Sigmoid colon (tissue), 4 donors: ENCODE data around the gene KCNIP1.

Experiments
- CTCF ChIP-seq, 4 experiments: fragments of 450-650 bp in 3 of 4; fragments of 200-600 bp in 1 of 4; IDR thresholded peaks; one replicate each; pipeline ENCODE4 v1.5.1; 2016 to 2019; ENCODE audit warnings: antibody characterized with exemption in 4 of 4, mild to moderate bottlenecking in 3 of 4, moderate library complexity in 2 of 4
- POLR2A ChIP-seq, 2 donors: fragments of 450-650 bp; IDR thresholded peaks; one replicate each; pipeline ENCODE4 v1.6.1; 2016; ENCODE audit warnings: antibody characterized with exemption in 2 of 2, mild to moderate bottlenecking in 2 of 2, moderate library complexity in 2 of 2
- POLR2AphosphoS5 ChIP-seq, 4 donors: sonication (generic); formaldehyde crosslinking; IDR thresholded peaks; one replicate each; pipeline ENCODE4 v1.6.1; 2017; ENCODE audit warnings: antibody characterized with exemption in 4 of 4

GRCh38 chr5:170508660-170509347 is 5.0 kb downstream of the KCNIP1 start:
- TF ChIP-seq CTCF (IDR thresholded peaks at IDR 0.05) (no peak), POLR2A (IDR thresholded peaks at IDR 0.05) (no peak), POLR2AphosphoS5 (IDR thresholded peaks at IDR 0.05) (no peak)
